ENCODE results near the gene KRTAP5-1. TPM values are rescaled to one million over a fixed set of nuclear protein-coding genes. Genes with fewer than 3 reads are reported as not detected.

KRTAP5-1 gene
- total and polyA plus RNA-seq, 10 of the 15 experiments (the other 5 are each of a cell fraction or from before 2014, with no cell fraction given), result not detected

DNA sequence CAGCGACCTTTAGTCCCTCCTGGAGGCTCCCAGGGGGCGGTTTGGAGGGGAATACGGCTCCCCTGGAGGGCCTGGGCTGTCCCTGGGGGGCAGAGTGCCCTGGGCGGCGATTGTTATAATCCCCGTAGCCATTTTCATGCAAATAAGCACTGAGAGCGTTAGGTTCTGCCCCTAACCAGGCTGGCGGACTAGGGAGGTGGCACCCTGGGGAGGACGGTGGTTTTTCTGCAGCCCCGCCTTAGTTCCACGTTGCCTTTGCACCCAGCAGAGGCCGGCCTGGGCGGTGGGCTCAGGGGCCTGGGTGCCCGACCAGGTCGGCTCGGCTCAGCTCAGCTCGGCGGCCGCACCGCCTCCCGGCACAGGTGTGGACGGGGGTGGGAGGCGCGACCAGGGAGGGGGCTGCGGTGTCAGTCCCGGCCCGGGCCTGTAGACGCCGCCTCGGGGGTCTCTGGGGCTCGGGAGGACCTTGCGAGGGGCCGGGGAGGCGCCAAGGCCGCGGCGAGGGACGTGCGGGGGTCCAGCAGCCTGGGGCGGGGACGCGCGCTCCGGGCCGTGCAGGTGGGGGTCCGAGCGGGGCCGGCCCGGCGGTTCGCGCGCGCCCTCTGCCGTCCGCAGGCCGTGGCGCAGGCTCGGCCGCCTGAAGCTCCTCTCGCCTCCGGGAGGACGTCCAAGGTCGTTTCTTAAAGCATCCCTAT, 10.7 kb downstream of the KRTAP5-1 start (continued):
- TF ChIP-seq, protein P1, sequence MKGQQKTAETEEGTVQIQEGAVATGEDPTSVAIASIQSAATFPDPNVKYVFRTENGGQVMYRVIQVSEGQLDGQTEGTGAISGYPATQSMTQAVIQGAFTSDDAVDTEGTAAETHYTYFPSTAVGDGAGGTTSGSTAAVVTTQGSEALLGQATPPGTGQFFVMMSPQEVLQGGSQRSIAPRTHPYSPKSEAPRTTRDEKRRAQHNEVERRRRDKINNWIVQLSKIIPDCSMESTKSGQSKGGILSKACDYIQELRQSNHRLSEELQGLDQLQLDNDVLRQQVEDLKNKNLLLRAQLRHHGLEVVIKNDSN (IDR thresholded peaks at IDR 0.05; ENCODE audit: borderline replicate concordance, extremely low read length, insufficient read depth, low read depth, low read length), result no peak
- no peak for TF ChIP-seq NRF1 (conservative IDR thresholded peaks at IDR 0.05; ENCODE audit: low read depth, low read length)
- TF ChIP-seq KLF5 (IDR thresholded peaks at IDR 0.05; ENCODE audit: partially characterized antibody), result no peak
- no peak for TF ChIP-seq ZNF622 (IDR thresholded peaks at IDR 0.05)
- TF ChIP-seq, protein P2, sequence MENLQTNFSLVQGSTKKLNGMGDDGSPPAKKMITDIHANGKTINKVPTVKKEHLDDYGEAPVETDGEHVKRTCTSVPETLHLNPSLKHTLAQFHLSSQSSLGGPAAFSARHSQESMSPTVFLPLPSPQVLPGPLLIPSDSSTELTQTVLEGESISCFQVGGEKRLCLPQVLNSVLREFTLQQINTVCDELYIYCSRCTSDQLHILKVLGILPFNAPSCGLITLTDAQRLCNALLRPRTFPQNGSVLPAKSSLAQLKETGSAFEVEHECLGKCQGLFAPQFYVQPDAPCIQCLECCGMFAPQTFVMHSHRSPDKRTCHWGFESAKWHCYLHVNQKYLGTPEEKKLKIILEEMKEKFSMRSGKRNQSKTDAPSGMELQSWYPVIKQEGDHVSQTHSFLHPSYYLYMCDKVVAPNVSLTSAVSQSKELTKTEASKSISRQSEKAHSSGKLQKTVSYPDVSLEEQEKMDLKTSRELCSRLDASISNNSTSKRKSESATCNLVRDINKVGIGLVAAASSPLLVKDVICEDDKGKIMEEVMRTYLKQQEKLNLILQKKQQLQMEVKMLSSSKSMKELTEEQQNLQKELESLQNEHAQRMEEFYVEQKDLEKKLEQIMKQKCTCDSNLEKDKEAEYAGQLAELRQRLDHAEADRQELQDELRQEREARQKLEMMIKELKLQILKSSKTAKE (IDR thresholded peaks at IDR 0.05; ENCODE audit: low read depth, poor library complexity, severe bottlenecking), result no peak
- TF ChIP-seq RCOR1 (conservative IDR thresholded peaks at IDR 0.05; ENCODE audit: low read depth, low read length), result no peak
- no peak for TF ChIP-seq NFYB (IDR thresholded peaks at IDR 0.05; ENCODE audit: insufficient read depth, low read depth, low read length)
- TF ChIP-seq MTA3 (IDR thresholded peaks at IDR 0.05; ENCODE audit: borderline replicate concordance, low read length), result no peak
- TF ChIP-seq RFX5 (IDR thresholded peaks at IDR 0.05; ENCODE audit: low read depth, low read length), result no peak
- TF ChIP-seq TARDBP (IDR thresholded peaks at IDR 0.05; ENCODE audit: borderline replicate concordance), result no peak
- TF ChIP-seq RB1 (IDR thresholded peaks at IDR 0.05; ENCODE audit: borderline replicate concordance), result peak; percentile 56; the same call in 1 of the 2 replicates
- TF ChIP-seq NFXL1 (IDR thresholded peaks at IDR 0.05; ENCODE audit: borderline replicate concordance), result no peak
- TF ChIP-seq NR2C1 (IDR thresholded peaks at IDR 0.05), result no peak
- TF ChIP-seq FOS (IDR thresholded peaks at IDR 0.05; ENCODE audit: borderline replicate concordance, extremely low read depth, insufficient read length), result no peak
- TF ChIP-seq NFIC (IDR thresholded peaks at IDR 0.05; ENCODE audit: low read depth, low read length), result no peak
- no peak for TF ChIP-seq CUX1 (IDR thresholded peaks at IDR 0.05; ENCODE audit: insufficient replicate concordance, low read depth, low read length)
- no peak for TF ChIP-seq EGR1 (IDR thresholded peaks at IDR 0.05; ENCODE audit: borderline replicate concordance in 1 of 2, low read depth in 2 of 2, low read length in 2 of 2)
- TF ChIP-seq ZNF384 (IDR thresholded peaks at IDR 0.05; ENCODE audit: borderline replicate concordance, low read depth, low read length), result no peak
- no peak for TF ChIP-seq PBX3 (IDR thresholded peaks at IDR 0.05; ENCODE audit: insufficient replicate concordance, low read depth, low read length)
